Ascending aorta (tissue), 2 donors: ENCODE results near the gene WBP1L. TPM values are rescaled to one million over a fixed set of nuclear protein-coding genes. Genes with fewer than 3 reads are reported as not detected.
"Not testable (repeated sequence)": the region's sequence is repeated elsewhere in the genome, so short reads cannot be mapped to it uniquely, and the experiment has no call there.

Experiments
- DNase-seq, 2 donors: peaks; one replicate each; pipeline ENCODE4 v3.0.0-alpha.2; 2019; ENCODE audit warnings: low spot score in 2 of 2
- H3K27ac ChIP-seq, 2 donors: fragments of 200-600 bp; sonication (generic); one replicate each; pipeline ENCODE4 v1.5.1; 2016 to 2017; ENCODE audit warnings: mild to moderate bottlenecking in 1 of 2
- H3K27me3 ChIP-seq: fragments of 200-600 bp; sonication (generic); one replicate; pipeline ENCODE4 v1.5.1; 2017
- H3K36me3 ChIP-seq, 2 donors: fragments of 200-600 bp; sonication (generic); one replicate each; pipeline ENCODE4 v1.5.1; 2016
- H3K4me1 ChIP-seq, 2 donors: fragments of 200-600 bp; sonication (generic); one replicate each; pipeline ENCODE4 v1.5.1; 2016 to 2017; ENCODE audit warnings: mild to moderate bottlenecking in 1 of 2
- H3K4me3 ChIP-seq, 2 donors: fragments of 200-600 bp; sonication (generic); one replicate each; pipeline ENCODE4 v1.5.1; 2016 to 2017; ENCODE audit warnings: mild to moderate bottlenecking in 1 of 2
- H3K9me3 ChIP-seq, 2 donors: fragments of 200-600 bp; sonication (generic); one replicate each; pipeline ENCODE4 v1.5.1; 2016
- intact Hi-C: fragments of 100-400 bp; cut with DNase I; formaldehyde crosslinking; loops from one replicate; pipeline ENCODE4 v1.15.1; 2023
- total RNA-seq: library from RNA; depleted of rRNA; stranded (reverse); fragments of >200 nt; gene quantifications from one replicate; pipeline ENCODE4 v1.1.0, GENCODE V29; 2016
- TF ChIP-seq, protein P1 (sequence below), 3 experiments: fragments of 200-600 bp in 2 of 3; fragments of 450-650 bp in 1 of 3; sonication (generic) in 2 of 3; IDR thresholded peaks; one replicate each; pipeline ENCODE4 v1.5.1; 2016 to 2019; ENCODE audit warnings: antibody characterized with exemption in 3 of 3, mild to moderate bottlenecking in 1 of 3, moderate library complexity in 1 of 3

Gene WBP1L
- total RNA-seq, 1 donor from 2014 or later, result 107 TPM

DNA sequence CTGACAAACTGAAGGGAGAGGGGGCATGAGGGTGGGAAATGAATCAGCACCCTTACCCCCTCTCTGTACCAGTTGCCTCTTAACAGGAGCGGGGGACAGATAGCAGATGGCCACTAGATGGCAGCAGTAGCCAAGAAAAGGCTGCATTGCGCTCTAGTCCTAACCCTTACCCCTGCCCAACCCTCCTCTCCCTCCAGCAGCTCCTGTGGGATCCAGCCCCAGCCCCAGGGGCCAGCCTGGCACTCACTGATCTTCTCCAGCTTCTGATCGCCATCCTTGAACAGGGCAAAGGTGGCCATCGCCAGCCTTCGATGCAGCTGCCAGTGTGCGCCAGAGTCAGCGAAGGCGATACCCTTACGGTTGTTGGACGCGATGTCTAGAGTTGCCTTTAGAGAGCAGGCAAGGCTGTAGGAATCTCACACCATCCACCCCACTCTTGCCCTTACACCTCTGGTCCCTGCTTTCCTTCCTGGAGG, 91.3 kb downstream of the WBP1L start:
- intact Hi-C loops, result loop anchor here (1.0 to 10.0 kb wide), 4 partner anchors 66 to 500 kb away; no protein-coding TSS in a partner anchor
- H3K27ac ChIP-seq, result no peak overlapping the region
- no peak overlapping the region for H3K4me3 ChIP-seq
- peaks cover 0 to 2% of the 10 kb centered on the region in 2 donors for H3K36me3 ChIP-seq
- TF ChIP-seq, protein P1, sequence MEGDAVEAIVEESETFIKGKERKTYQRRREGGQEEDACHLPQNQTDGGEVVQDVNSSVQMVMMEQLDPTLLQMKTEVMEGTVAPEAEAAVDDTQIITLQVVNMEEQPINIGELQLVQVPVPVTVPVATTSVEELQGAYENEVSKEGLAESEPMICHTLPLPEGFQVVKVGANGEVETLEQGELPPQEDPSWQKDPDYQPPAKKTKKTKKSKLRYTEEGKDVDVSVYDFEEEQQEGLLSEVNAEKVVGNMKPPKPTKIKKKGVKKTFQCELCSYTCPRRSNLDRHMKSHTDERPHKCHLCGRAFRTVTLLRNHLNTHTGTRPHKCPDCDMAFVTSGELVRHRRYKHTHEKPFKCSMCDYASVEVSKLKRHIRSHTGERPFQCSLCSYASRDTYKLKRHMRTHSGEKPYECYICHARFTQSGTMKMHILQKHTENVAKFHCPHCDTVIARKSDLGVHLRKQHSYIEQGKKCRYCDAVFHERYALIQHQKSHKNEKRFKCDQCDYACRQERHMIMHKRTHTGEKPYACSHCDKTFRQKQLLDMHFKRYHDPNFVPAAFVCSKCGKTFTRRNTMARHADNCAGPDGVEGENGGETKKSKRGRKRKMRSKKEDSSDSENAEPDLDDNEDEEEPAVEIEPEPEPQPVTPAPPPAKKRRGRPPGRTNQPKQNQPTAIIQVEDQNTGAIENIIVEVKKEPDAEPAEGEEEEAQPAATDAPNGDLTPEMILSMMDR (IDR thresholded peaks at IDR 0.05), result peak; percentile 71 to 85 (median 84)
- peak; percentile 32 to 87 for DNase-seq
- H3K4me1 ChIP-seq, result peaks cover 0 to 4% of the 10 kb centered on the region in 2 donors
- H3K27me3 ChIP-seq, result no peaks in the 10 kb centered on the region
- H3K9me3 ChIP-seq, result peaks cover 0 to 5% of the 10 kb centered on the region in 2 donors

DNA sequence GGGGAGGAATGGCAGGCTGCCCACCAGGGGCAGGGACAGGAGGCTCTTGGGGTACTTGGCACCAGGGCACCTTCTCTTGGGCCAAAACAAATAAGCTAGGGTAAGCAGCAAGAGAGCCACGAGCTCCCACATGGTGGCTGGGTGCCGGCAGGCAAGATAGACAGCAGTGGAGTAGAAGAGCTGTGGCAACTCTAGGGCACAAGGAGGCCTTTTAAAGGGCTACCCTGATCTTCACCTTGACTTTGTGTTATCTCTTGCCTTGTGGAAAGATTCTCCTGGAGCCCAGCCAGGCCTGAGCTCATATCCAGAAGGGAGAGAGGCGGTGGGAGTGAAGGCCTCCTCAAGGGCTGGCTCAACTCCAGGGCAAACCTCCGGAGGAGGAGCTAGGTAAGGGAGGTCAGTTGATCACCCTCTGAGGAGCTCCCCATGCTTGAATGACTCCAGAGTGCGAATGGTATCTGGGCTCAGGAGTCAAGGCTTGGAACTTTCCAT, 93.5 kb downstream of the WBP1L start, which contains the start of gene CYP17A1:
CYP17A1 (minus strand) TSS at position 184 of the 492 bp plus-strand sequence; CDS start at position 132, 52 bp downstream.
- intact Hi-C loops, result loop anchor here (5.0 to 10.0 kb wide), 2 partner anchors 230 to 498 kb away; no protein-coding TSS in a partner anchor
- Histone ChIP-seq H3K4me1 (peaks cover 0 to 4% of the 10 kb centered on the region in 2 donors), H3K4me3 (no peak within 1 kb of the TSS), H3K27me3 (no peaks in the 10 kb centered on the region), H3K27ac (no peak within 1 kb of the TSS), H3K36me3 (no peaks in the 10 kb centered on the region), H3K9me3 (peaks cover 0 to 5% of the 10 kb centered on the region in 2 donors)
- DNase-seq, result no peak
- TF ChIP-seq, protein P1 (IDR thresholded peaks at IDR 0.05), result no peak

DNA sequence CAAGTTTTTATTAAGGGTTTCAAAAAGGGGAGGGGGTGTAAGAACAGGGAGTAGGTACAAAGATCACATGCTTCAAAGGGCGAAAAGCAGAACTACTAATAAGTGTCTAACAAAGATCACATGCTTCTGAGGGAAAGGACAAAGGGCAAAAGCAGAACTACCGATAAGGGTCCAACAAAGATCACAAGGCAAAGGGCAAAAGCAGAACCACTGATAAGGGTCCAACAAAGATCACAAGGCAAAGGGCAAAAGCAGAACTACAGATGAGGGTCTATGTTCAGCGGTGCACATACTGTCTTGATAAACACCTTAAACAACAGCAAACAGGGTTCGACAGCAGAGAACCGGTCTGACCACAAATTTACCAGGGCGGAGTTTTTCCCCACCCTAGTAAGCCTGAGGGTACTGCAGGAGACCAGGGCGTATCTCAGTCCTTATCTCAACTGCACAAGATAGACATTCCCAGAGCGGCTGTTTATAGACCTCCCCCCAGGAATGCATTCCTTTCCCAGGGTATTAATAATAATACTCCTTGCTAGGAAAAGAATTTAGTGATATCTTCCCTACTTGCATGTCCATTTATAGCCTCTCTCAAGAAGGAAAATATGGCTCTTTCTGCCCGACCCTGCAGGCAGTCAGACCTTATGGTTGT, 94.7 kb downstream of the WBP1L start:
- not testable (repeated sequence) for DNase-seq, H3K4me3 ChIP-seq, H3K9me3 ChIP-seq, H3K27ac ChIP-seq, H3K27me3 ChIP-seq, H3K36me3 ChIP-seq, H3K4me1 ChIP-seq
- intact Hi-C loops, result loop anchor here (5.0 to 10.0 kb wide), 2 partner anchors 229 to 496 kb away; no protein-coding TSS in a partner anchor

DNA sequence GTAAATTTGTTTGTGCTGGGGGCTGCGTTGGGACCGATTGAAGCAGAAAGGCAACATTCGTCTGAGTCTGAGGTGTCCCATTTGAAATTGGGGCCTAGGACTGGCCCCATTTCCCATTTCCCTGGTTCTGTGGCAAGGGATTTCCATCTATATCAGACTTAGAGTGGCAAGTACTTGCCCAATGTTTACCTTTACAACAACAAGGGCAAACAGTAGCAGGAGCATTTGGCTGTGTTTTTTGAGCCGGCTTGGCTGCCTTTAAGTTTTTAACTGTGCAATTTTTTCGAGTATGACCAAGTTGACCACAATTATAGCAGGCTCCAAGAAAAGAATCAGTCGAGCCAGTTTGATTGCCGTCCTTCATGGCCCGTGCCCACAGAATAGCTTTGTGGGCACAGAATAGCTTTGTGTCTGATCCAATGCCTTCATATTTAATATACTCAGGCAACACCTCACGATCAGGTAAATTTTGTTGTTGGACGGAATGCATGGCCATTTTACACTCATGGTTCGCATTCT, 98.1 kb downstream of the WBP1L start:
- Histone ChIP-seq H3K27ac (no peak overlapping the region), H3K4me1 (no peaks in the 10 kb centered on the region), H3K27me3 (no peaks in the 10 kb centered on the region), H3K9me3 (peaks cover 4 to 5% of the 10 kb centered on the region in 2 donors), H3K36me3 (no peaks in the 10 kb centered on the region), H3K4me3 (no peak overlapping the region)
- intact Hi-C loops, result no loop called here
- DNase-seq, result no peak
- TF ChIP-seq, protein P1 (IDR thresholded peaks at IDR 0.05), result no peak

DNA sequence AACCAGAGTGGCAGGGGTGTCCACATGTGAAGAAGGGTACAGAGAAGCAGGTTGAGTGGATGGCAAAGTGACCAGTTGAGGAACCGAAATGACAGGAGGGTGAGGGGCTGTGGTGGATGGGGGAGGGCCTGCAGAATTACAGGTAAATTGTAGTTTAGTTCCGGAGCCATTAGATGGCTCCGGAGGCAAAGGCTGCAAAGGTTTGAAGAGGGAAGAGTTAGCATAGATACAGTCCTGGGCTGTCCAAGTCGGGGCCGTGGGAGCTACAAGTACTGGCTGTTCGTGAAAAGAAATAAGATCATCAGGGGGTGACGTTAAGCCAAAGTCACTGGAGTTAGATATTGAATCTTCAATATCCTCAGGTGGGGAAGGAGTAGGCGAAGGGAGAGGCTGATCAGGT, 99.4 kb downstream of the WBP1L start:
- H3K27ac ChIP-seq, H3K9me3 ChIP-seq, H3K36me3 ChIP-seq, H3K4me3 ChIP-seq, intact Hi-C loops, H3K27me3 ChIP-seq, H3K4me1 ChIP-seq, DNase-seq: not testable (repeated sequence)

DNA sequence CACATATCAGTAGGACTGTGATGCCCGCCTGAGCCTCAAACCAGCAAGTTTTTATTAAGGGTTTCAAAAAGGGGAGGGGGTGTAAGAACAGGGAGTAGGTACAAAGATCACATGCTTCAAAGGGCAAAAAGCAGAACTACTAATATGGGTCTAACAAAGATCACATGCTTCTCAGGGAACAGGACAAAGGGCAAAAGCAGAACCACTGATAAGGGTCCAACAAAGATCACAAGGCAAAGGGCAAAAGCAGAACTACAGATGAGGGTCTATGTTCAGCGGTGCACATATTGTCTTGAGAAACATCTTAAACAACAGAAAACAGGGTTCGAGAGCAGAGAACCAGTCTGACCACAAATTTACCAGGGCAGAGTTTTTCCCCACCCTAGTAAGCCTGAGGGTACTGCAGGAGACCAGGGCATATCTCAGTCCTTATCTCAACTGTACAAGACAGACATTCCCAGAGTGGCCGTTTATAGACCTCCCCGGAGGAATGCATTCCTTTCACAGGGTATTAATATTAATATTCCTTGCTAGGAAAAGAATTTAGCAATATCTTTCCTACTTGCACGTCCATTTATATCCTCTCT, 100.5 kb downstream of the WBP1L start:
- intact Hi-C loops, H3K36me3 ChIP-seq, H3K27ac ChIP-seq, H3K4me3 ChIP-seq, DNase-seq, H3K27me3 ChIP-seq, H3K9me3 ChIP-seq, H3K4me1 ChIP-seq: not testable (repeated sequence)
